Effector CD8-positive, alpha-beta T cell (primary cell): ENCODE measurements around the gene SRPK1.
A peak's percentile ranks its signal among the peaks of the same experiment; 100 is the strongest.
"Not testable (repeated sequence)": the region's sequence is repeated elsewhere in the genome, so short reads cannot be mapped to it uniquely, and the experiment has no call there.

ENCODE experiments used
- DNase-seq: peaks from one replicate; lab custom pipeline; 2025; lab: John Stamatoyannopoulos, UW
- total RNA-seq, 4 experiments: gene quantifications; one replicate each; lab custom pipeline; 2026; lab: John Stamatoyannopoulos, UW

The SRPK1 gene
- 95.5 to 171 (median 128) reads per million in 4 experiments for total RNA-seq

DNA sequence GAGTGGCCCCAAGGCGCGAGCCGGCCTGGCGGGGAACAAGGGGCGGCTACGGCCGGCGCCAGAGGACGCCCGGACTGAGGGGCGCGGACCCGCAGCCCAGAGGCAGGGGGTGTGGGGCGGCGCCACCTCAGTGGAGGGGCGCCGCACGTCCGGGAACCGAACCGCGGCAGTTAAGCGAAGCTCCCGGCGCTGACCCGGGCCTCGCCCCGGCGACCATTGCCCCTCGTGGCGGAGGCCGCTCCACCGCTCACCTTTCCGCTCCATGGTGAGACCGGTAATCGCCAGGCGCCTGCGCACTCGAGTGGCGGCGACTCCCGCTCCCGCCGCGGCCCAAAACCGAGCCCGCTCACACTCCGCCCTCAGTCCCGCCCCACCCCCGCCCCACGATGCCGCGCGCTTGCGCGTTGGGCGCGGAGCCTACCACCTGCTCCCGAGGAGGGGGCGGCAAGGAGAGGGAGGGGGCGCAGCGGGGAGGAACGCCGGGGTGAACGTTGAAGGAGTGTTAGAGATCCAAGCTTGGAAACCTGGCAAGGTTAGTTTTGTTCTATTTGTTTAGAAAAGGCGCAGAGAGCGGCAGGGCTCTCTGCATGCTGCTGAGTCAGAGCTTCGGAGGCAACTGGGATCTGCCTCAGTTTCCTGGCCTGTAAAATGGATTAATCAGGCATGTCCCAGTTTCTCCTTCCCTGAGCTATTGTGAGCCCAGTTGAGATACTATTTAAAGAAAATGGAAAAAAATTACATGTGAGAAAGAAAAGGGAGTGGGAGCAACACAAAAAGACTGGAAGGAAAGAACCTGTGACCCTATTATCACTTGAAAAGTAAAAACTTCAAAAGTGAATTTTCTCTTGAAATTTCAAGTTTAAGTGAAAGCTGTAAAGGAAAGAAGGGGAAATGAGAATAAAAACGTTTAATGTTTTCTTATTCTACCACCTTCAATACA is at the start of gene SRPK1:
TSS of gene SRPK1 (minus strand) at position 306 of the 940 bp plus-strand sequence. CDS start at position 264, 42 bp downstream.
- DNase-seq = peak; percentile 79

DNA sequence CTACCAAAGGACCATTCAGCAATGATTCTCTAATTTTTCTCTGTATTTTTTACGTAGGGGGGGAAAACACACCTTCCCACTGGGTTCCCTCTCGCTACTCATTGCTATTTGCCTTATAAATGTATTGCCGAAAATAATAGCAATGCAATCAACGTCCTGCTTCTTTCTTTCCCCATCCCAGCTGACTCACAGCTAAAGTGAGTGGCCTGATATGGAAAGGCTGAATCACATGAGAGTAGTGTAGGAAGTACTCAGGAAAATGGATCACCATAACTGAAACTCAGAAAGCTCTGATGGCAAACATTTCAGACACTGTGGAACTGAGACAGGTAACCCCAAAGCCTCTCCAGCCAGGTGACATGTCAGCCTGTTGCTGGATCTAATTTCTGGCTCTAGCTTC is 49.3 kb upstream of the SRPK1 start:
- no peak for DNase-seq

DNA sequence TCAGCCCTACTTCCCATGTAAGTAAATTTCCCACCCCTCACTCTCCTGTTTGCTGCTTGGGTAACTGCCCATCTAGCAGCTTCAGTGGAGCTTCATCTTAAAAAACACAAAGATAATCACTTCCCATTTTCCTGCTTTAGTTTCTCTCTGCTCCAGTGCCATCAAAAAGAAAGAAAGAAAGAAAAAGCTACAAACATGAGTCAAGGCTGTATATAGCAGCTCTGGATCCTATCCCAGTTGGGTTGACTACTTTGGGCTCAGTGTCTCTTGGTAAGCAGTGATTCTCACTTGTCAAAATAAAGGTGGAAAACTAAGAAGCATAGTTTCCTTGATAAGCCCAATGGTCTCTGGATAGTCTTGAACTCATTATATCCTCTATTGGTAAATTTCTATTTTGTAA is 48.7 kb upstream of the SRPK1 start:
- no peak for DNase-seq

DNA sequence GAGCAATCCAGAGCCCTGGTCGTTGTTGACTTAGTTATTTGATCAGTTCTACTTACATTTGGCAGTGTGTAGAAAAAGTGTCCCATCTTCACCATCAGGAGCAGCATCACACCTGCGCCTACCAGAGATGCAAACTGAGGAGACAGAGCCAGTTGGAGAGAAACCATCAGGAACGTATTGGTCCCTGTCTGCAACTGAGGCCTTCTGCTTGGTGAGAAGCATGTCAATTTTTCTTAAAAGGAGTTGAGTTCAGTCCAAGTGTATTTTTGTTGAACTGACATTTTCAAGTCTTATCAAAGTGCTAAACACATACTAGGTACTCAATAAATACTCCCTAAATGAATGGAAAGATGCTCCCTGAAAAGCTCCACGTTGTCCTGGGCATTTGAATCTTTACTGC is 47.9 kb upstream of the SRPK1 start:
- no peak for DNase-seq

DNA sequence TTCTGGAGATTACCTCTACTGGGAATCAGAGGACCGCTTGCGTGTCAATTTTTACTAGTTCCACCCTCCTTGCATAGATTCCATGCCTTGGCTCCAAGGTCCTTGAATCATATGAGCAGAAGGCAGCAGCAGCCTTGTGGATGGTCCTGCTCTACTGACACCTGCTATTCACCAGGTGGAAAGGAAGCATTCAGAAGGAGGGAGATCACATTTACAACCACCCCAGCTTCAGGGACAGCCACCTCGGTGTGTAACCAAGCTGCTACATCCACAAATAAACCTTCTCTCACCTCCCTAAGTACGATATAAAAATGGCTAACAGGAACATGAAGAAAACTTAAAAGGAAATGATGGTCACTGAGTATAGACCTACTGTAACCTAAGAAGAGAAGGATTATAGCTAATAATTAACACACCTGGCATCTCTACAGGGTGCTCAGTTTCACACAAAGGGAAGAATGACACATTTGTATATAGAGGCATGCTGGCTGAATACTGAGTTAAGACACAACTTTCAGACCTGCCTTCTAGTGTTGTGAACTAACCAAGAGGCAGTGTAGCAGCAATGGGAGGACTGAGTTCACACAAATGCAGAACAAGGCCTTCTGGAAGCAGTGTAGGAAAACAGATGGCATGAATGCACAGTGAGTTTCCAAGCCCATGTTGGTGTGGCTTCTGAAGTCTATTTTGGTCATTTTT is 46.3 kb upstream of the SRPK1 start:
- DNase-seq = no peak

DNA sequence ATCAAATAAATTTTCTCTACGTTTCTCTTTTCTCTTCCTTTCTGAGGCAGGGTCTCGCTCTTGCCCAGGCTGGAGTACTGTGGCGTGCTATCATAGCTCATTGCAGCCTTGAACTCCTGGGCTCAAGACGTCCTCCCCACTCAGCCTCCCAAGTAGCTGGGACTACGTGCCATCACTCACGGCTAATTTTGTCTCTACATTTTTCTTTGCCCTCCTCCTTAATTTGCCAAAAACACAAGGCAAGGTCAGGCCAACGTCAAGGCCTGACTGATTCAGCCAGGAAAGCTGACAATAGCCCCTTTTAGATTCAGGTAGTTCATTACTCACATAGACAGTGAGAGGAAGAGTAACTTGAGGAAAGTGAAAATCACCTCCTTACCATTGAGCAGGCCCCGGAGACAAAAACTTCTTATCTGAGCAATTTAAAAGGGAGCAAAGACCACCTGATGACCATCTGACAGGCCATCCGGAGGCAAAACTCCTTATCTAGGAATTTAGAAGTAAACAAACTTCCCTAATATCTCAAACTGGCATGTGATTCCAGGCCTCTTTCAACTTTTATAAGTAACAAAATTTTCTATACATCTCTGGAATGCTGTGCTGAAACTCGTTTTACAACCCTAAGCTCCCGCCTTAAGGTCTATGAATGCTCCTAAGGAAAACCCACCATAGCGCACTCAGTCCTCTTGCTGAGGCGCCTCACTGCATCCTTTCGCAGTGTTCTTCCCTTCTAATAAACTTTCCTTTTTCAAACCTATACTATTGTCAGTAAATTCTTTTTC is 42.1 kb upstream of the SRPK1 start:
- DNase-seq = no peak

DNA sequence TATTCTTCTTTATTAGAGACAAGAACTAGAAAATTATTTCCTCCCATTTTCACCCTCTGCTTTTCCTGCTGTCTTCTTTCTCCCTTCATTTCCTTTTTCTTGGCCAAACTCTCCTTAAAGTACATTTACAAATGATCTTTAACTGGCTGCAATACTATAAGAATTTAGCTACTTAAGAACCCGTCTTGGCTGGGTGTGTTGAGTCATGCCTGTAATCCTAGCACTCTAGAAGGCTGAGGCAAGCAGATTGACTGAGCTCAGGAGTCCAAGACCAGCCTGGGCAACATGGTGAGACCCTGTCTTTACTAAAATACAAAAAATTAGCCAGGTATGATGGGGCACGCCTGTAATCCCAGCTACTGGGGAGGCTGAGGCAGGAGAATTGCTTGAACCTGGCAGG is 39.3 kb upstream of the SRPK1 start:
- DNase-seq = no peak

DNA sequence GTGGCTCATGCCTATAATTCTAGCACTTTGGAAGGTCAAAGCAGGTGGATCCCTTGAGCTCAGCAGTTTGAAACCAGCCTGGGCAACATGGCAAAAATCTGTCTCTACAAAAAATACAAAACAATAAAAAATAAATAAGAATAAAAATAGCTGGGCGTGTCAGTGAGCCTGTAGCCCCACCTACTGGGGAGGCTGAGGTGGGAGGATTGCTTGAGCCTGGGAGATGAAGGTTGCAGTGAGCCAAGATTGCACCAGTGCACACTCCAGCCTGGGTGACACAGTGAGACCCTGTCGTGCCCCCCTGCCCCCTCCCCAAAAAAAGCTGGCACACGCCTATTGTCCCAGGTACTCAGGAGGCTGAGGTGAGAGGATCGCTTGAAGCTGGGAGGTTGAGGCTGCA is 35.1 kb upstream of the SRPK1 start:
- no peak for DNase-seq

DNA sequence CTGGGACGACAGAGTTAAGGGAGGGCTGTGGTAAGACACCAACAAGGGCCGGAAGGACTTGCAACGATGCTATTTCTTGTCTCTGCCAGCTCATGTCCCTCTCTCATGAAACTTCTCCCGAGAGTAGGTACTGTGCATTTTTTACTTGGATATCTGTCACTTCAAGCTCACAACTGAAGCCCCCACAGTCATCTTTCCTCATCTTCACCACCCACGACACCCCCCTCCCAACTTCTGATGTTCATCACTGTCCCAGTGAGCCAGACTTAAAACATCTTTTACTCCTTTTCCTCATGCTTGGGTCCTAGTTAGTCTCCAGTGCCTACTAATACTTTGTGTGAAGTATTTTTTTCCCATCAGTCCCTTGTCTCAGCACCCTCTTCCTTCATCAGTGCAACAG is 34.6 kb upstream of the SRPK1 start:
- DNase-seq = no peak

DNA sequence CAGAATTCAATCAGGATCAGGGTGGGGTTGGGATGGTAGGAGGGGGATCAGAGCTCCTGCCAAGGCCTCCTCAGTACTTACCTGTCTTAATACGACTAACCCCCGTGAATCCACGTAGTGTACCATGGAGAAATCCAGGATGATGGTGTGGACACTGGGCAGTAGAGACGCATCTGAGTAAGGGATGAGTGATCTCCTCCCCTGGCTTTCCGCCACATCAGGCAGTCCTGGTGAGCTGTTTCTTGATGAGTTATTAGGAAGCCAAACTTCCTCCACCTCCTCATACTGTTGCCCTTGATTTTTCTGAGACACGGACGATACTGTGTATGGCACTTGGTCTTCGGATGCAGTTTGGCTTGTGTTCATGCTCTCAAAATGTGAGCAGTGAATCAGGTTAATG is 34.2 kb upstream of the SRPK1 start:
- DNase-seq = no peak

DNA sequence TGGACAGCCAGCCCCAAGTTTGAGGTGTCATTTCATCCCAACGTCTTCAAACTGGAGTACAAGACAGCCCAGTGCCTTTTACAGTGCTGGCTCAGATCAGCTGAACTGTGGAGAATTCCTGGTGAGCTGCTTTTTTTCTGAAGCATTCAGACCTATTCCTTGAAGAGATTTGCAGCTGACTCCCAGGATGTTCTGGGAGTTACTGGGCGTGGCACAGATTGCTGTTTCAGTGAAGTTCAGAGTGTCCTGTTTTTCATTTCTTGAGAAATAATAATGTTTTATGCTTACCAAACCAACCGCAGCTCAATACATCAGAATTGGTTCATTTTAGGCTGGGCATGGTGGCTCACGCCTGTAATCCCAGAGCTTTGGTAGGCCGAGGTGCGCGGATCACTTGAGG is 33.4 kb upstream of the SRPK1 start:
- DNase-seq = no peak

DNA sequence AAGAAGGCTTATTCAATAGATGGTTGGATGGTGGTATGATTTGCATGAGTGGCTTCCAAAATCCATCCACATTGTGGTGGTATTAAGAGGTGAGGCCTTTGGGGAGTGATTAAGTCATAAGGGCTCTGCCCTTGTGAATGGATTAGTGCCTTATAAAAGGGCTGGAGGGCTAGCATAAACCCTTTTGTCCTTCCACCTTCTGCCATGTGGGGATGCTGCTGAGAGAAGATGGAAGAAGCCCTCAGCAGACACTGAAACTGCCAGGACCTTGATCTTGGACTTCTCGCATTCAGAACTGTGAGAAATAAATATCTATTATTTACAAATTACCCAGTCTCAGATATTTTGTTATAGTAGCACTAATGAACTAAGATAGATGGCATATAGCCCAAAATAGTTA is 27.8 kb upstream of the SRPK1 start:
- no peak for DNase-seq

DNA sequence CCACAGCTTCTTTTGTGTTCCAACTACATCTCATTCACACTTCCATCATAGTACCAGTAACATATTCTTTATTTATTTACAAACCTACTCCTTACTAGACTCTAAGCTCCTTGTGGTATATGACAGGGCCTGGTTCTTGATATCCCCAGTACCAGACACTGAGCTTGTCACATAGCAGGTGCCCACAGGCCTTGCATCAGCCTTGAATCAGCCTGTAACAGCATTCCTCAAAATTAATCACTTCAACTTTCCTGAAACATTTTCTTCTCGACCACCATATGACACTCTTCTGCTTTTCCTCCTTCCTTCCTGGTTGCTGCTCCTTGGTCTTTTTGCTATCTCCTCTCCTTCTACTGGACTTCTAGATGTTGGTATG is 24.7 kb upstream of the SRPK1 start:
- DNase-seq = no peak

DNA sequence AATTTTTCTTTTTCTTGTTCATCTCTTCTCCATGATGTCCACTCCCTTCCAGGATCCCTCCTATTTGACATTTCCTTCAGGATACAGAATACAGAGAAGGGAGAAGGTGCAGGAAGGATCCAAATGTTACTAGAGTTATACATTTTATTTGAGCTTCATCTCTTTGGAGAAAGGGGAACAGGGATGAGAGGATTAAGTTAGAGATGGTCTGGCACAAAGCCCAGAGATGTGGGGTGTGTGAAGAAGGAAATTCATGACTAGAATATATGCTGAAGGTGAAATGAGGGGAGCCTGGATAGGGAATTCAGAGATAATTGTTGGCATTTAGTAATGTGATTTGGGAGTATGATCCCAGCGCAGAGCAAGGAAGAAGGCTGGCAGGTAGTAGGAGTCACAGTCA is 22.5 kb upstream of the SRPK1 start:
- no peak for DNase-seq

DNA sequence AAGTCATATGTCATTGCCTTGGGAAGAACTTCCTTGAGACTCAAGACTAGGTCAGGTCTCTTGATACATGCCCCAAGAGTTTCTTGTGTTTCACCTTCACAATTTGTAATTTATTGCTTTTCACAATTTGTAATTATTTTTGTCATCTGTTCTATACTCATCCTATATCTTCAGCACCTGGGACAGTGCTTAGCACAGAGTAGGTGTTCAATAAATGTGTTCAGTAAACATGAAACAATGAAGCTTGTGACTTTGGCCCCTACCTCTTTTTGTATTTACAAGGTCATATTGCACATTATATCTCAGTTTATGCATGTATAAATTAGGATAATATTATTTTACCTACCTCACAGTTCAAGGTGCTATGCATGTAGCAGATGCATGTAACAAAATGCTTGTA is 21.5 kb upstream of the SRPK1 start:
- DNase-seq = no peak

DNA sequence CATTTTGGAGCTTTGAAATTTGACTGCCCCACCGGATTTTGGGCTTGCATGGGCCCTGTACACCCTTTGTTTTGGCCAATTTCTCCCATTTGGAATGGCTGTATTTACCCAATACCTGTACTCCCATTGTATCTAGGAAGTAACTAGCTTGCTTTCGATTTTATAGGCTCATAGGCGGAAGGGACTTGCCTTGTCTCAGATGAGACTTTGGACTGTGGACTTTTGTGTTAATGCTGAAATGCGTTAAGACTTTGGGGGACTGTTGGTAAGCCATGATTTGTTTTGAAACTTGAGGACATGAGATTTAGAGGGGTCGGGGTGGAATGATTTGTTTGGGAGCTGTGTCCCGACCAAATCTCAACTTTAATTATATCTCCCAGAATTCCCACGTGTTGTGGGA is 20.3 kb upstream of the SRPK1 start:
- DNase-seq = not testable (repeated sequence)

DNA sequence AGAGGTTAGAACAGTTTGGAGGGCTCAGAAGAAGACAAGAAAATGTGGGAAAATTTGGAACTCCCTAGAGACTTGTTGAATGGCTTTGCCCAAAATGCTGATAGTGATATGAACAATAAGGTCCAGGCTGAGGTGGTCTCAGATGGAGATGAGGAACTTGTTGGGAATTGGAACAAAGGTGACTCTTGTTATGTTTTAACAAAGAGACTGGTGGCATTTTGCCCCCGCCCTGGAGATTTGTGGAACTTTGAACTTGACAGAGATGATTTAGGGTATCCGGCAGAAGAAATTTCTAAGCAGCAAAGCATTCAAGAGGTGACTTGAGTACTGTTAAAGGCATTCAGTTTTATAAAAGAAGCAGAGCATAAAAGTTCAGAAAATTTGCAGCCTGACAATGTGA is 19.1 kb upstream of the SRPK1 start:
- DNase-seq = not testable (repeated sequence)

DNA sequence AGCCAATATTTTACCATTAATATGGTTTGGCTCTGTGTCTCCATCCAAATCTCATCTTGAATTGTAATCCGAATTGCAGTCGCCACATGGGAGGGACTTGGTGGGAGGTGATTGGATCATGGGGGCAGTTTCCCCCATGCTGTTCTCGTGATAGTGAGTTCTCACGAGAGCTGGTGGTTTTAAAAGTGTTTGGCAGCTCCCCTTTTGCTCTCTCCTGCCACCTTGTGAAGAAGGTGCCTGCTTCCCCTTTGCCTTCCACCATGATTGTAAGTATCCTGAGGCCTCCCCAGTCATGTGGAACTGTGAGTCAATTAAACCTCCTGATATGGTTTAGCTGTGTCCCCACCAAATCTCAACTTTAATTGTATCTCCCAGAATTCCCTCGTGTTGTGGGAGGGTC is 18.4 kb upstream of the SRPK1 start:
- not testable (repeated sequence) for DNase-seq

DNA sequence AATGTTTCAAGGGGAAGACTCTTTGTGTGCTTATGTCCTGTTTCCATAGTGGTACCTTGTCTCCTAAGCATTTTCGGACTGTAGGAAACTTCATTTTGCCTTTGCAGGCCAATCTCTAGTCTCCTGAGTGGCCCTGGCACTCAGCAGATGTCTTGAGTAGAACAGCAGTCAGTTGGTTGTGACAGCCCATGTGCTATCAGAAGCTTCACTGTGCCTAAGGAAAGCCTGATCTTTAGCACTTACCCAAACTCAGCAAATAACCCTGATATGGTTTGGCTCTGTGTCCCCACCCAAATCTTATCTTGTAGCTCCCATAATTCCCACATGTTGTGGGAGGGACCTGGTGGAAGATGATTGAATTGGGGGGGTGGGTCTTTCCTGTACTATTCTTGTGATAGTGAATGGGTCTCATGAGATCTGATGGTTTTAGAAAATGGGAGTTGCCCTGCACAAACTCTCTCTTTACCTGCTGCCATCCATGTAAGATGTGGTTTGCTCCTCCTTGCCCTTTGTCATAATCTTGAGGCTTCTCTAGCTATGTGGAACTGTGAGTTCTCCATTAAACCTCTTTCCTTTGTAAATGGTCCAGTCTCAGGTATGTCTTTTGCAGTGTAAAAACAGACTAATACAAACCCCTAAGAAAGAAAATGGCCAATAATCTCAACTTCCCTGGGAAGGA is 15.9 kb upstream of the SRPK1 start:
- no peak for DNase-seq

DNA sequence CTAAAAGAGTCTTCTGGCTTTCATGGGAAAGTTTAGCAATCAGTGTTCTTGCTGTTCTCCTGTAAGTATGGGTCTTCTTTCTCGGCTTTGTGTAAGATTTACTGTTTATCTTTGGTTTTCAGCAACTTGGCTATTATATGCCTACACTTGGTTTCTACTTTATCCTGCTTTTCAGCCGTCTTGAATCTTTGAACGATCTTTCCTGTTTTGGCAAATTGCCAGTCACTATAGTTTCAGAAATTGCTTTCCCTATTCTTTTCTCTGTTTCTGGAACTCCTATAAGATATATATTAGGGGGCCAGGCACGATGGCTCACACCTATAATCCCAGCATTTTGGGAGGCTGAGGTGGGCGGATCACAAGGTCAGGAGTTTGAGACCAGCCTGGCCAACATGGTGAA is 14.6 kb upstream of the SRPK1 start:
- DNase-seq = no peak

DNA sequence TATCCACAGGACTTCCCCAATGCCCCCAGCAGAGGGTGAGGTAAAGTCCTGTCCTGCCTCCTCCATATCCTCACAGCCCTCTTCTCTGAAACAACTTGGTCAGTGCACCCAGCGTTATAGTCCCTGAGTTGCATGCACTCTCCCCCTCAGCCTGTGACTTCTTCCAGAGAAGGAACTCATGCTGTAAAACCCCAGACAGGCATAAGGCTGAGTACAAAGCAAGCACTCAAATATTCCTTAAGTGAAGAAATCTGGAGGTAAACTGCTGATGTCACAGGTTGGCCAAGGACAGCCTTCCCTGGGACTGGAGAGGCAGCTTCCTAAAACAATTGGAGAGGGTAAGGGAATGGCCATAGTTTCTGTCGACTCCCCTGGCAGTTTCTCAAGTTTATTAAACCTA is 12.9 kb upstream of the SRPK1 start:
- DNase-seq = no peak

DNA sequence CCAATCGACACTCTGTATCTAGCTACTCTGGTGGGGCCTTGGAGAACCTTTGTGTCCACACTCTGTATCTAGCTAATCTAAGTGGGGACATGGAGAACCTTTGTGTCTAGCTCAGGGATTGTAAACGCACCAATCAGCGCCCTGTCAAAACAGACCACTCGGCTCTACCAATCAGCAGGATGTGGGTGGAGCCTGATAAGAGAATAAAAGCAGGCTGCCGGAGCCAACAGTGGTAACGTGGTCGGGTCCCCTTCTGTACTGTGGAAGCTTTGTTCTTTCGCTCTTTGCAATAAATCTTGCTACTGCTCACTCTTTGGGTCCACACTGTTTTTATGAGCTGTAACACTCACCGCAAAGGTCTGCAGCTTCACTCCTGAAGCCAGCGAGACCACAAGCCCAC is 11.0 kb upstream of the SRPK1 start:
- not testable (repeated sequence) for DNase-seq
